GM19239 (cell line): ENCODE measurements around the gene PTPRCAP.

Source experiments
- DNase-seq: peaks from one replicate; pipeline ENCODE4 v3.0.0; 2011; ENCODE audit warnings: low spot score; ENCODE audit not compliant: insufficient read length
- FAIRE-seq: peaks from 2 replicates; lab custom pipeline; 2011; peaks lifted over from hg19 to GRCh38; lab: Jason Lieb, UNC

PTPRCAP gene

GRCh38 chr11:67442504-67443404 lies 5.3 kb upstream of the PTPRCAP start:
- DNase-seq (no peak), FAIRE-seq (no peak)

GRCh38 chr11:67441731-67442351 lies 4.4 kb upstream of the PTPRCAP start:
- FAIRE-seq, result no peak
- no peak for DNase-seq

- DNase-seq, result no peak
- no peak for FAIRE-seq
These were observed 3.6 kb upstream of the PTPRCAP start for GRCh38 chr11:67441098-67441563.

- FAIRE-seq, result no peak
- no peak for DNase-seq
These were observed 3.0 kb upstream of the PTPRCAP start for GRCh38 chr11:67440229-67441097.

GRCh38 chr11:67439321-67440228 lies 2.1 kb upstream of the PTPRCAP start:
- DNase-seq (no peak), FAIRE-seq (no peak)

- FAIRE-seq (no peak), DNase-seq (no peak)
These were observed 848 bp upstream of the PTPRCAP start for GRCh38 chr11:67438158-67438902.

GRCh38 chr11:67437809-67438157 lies 301 bp upstream of the PTPRCAP start:
- FAIRE-seq, result no peak

GRCh38 chr11:67436459-67437081 lies 912 bp downstream of the PTPRCAP start:
- FAIRE-seq, result no peak

More at GRCh38 chr11:67437809-67438157, 301 bp upstream of the PTPRCAP start:
- DNase-seq, result no peak

GRCh38 chr11:67435727-67436458 lies 1.6 kb downstream of the PTPRCAP start:
- DNase-seq, result no peak
- no peak for FAIRE-seq

More at GRCh38 chr11:67436459-67437081, 912 bp downstream of the PTPRCAP start:
- peak; percentile 89 for DNase-seq

- FAIRE-seq (peak; percentile 40), DNase-seq (no peak)
These were observed 2.3 kb downstream of the PTPRCAP start for GRCh38 chr11:67435031-67435726.

GRCh38 chr11:67434395-67434881 lies 3.0 kb downstream of the PTPRCAP start:
- DNase-seq (no peak), FAIRE-seq (peak; percentile 11)

GRCh38 chr11:67433536-67434394 lies 3.7 kb downstream of the PTPRCAP start:
- FAIRE-seq (no peak), DNase-seq (no peak)

- DNase-seq, result no peak
- FAIRE-seq, result no peak
These were observed 4.7 kb downstream of the PTPRCAP start for GRCh38 chr11:67432655-67433349.

- DNase-seq, result no peak
- no peak for FAIRE-seq
These were observed 5.9 kb downstream of the PTPRCAP start for GRCh38 chr11:67431346-67432249.
